NCI-H1694 (cell line): ENCODE data around the gene PFDN2.
"Not testable (repeated sequence)": the region's sequence is repeated elsewhere in the genome, so short reads cannot be mapped to it uniquely, and the experiment has no call there.

Source experiments
- DNase-seq: peaks from one replicate; lab custom pipeline; 2025; lab: John Stamatoyannopoulos, UW

The PFDN2 gene

GRCh38 chr1:161080441-161081405 is 37.1 kb downstream of the PFDN2 start:
- no peak for DNase-seq

- DNase-seq = no peak
These were observed 38.3 kb downstream of the PFDN2 start for GRCh38 chr1:161079436-161080110.

GRCh38 chr1:161077426-161077825 is 40.4 kb downstream of the PFDN2 start:
- no peak for DNase-seq

GRCh38 chr1:161076410-161076809 is 41.4 kb downstream of the PFDN2 start:
- no peak for DNase-seq

- no peak for DNase-seq
These were observed 43.0 kb downstream of the PFDN2 start for GRCh38 chr1:161074676-161075368.

GRCh38 chr1:161073474-161074121 is 44.2 kb downstream of the PFDN2 start:
- no peak for DNase-seq

- no peak for DNase-seq
These were observed 44.9 kb downstream of the PFDN2 start for GRCh38 chr1:161072751-161073449.

- DNase-seq = no peak
These were observed 45.9 kb downstream of the PFDN2 start for GRCh38 chr1:161071886-161072371.

- no peak for DNase-seq
These were observed 47.1 kb downstream of the PFDN2 start for GRCh38 chr1:161070761-161071160.

GRCh38 chr1:161069731-161070270 is 48.0 kb downstream of the PFDN2 start, which contains the start of gene ARHGAP30:
Gene ARHGAP30 (minus strand): TSS chr1:161069891. CDS start chr1:161069624, 267 bp downstream.
- DNase-seq = no peak

GRCh38 chr1:161069241-161069640 is 48.6 kb downstream of the PFDN2 start:
- DNase-seq = no peak

- no peak for DNase-seq
These were observed 49.3 kb downstream of the PFDN2 start for GRCh38 chr1:161068306-161069234.

- no peak for DNase-seq
These were observed 51.1 kb downstream of the PFDN2 start for GRCh38 chr1:161066694-161067093.

- DNase-seq = not testable (repeated sequence)
These were observed 52.2 kb downstream of the PFDN2 start for GRCh38 chr1:161065681-161066080.

- not testable (repeated sequence) for DNase-seq
These were observed 53.9 kb downstream of the PFDN2 start for GRCh38 chr1:161063936-161064335.

GRCh38 chr1:161061419-161061818 is 56.4 kb downstream of the PFDN2 start:
- no peak for DNase-seq

GRCh38 chr1:161059293-161059692 is 58.5 kb downstream of the PFDN2 start:
- no peak for DNase-seq

GRCh38 chr1:161054805-161055204 is 63.0 kb downstream of the PFDN2 start:
- no peak for DNase-seq

GRCh38 chr1:161054232-161054631 is 63.6 kb downstream of the PFDN2 start:
- no peak for DNase-seq

- DNase-seq = no peak
These were observed 64.9 kb downstream of the PFDN2 start for GRCh38 chr1:161052899-161053298.
